ENCODE measurements around the gene AGPAT3. TPM values are rescaled to one million over a fixed set of nuclear protein-coding genes. Genes with fewer than 3 reads are reported as not detected.

Gene AGPAT3
- total and polyA plus RNA-seq, 9 donors, result 19.2 to 32.2 (median 27.7) TPM

DNA sequence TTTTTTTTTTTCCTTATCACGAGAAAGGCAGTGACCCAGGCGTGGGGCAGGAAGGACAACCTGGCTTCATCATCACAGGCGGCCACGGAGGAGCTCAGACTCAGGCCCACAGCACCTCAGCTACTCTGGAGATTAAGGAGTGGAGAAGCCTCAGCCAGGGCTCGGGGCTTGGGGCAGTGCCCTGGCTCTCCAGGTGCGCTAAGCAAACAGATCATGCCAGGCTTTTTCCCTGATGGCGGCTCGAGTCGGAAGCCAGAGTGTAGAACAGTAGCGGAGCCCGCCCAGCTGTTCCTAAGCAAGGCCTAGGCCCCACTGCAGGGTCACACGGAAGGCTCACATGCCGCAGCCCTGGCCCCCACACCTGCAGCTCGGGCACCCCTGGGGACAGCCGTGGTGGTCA, 70.7 kb downstream of the AGPAT3 start:
- no peak for DNase-seq
- 75% methylated on average over 14 of the region's 15 CpGs for WGBS (ENCODE audit: insufficient coverage)
- no peaks in the 10 kb centered on the region for H3K9me3 ChIP-seq (replicated peaks; ENCODE audit: control insufficient read depth, low read depth, low read length)
- no peaks in the 10 kb centered on the region for H3K27me3 ChIP-seq (ENCODE audit: control insufficient read depth, insufficient read depth, low read length)
- H3K4me1 ChIP-seq (ENCODE audit: control insufficient read depth, insufficient read depth, low read length), result peaks cover 18% of the 10 kb centered on the region
- H3K27ac ChIP-seq (ENCODE audit: low read length), result peak overlapping the region; percentile 11
- H3K4me3 ChIP-seq (ENCODE audit: low read length), result no peak overlapping the region
- H3K36me3 ChIP-seq (ENCODE audit: control insufficient read depth, insufficient read depth, low read length), result peaks cover 22% of the 10 kb centered on the region

DNA sequence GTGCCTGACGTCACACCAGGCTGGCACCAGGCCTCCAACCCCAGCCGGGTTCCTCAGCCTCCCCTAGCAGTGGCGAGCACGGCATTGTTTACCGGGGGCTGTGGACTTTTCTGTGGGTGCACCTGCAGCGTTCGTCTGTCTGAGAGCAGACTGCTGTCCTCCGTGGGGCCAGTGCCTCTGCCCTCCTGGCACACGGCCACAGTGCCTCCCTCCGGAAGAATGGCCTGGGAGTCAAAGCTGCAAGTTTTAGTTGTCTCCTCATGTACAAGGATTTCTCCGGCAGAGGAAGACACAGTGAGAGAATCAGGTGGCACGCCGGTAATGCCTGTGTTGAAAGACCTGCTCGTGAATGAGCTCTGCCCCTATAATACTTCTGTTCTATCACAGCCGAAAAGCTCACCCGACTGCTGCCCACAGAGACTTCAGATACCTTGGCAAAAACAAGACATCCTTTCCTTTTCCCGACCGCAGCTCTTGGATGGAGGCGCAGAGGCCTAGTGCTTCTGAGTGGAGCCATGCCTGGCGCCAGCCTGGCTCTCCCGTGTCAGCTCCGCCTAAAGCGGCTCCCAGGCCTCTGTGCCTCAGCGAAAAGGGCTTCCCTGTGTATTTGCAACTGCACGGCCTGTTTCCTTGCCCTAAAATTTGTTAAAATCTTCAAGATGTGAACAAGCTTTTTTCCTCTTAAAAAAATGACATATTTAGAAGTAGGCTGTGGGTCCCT, 71.4 kb downstream of the AGPAT3 start:
- peak overlapping the region; percentile 11 for H3K27ac ChIP-seq (ENCODE audit: low read length)
- H3K36me3 ChIP-seq (ENCODE audit: control insufficient read depth, insufficient read depth, low read length), result peaks cover 22% of the 10 kb centered on the region
- no peaks in the 10 kb centered on the region for H3K9me3 ChIP-seq (replicated peaks; ENCODE audit: control insufficient read depth, low read depth, low read length)
- H3K27me3 ChIP-seq (ENCODE audit: control insufficient read depth, insufficient read depth, low read length), result no peaks in the 10 kb centered on the region
- H3K4me1 ChIP-seq (ENCODE audit: control insufficient read depth, insufficient read depth, low read length), result peaks cover 18% of the 10 kb centered on the region
- no peak overlapping the region for H3K4me3 ChIP-seq (ENCODE audit: low read length)
- DNase-seq, result peak; percentile 43
- 64% methylated on average over 25 of the region's 25 CpGs for WGBS (ENCODE audit: insufficient coverage)

GRCh38 chr21:43937051-43937832, 72.2 kb downstream of the AGPAT3 start:
- no peaks in the 10 kb centered on the region for H3K9me3 ChIP-seq (replicated peaks; ENCODE audit: control insufficient read depth, low read depth, low read length)
- H3K4me3 ChIP-seq (ENCODE audit: low read length), result no peak overlapping the region
- DNase-seq, result no peak
- H3K27me3 ChIP-seq (ENCODE audit: control insufficient read depth, insufficient read depth, low read length), result no peaks in the 10 kb centered on the region
- peaks cover 18% of the 10 kb centered on the region for H3K4me1 ChIP-seq (ENCODE audit: control insufficient read depth, insufficient read depth, low read length)
- 97% methylated on average over 8 of the region's 12 CpGs for WGBS (ENCODE audit: insufficient coverage)
- no peak overlapping the region for H3K27ac ChIP-seq (ENCODE audit: low read length)
- H3K36me3 ChIP-seq (ENCODE audit: control insufficient read depth, insufficient read depth, low read length), result peaks cover 18% of the 10 kb centered on the region

- Histone ChIP-seq H3K4me3 (ENCODE audit: low read length) (no peak overlapping the region), H3K9me3 (replicated peaks; ENCODE audit: control insufficient read depth, low read depth, low read length) (no peaks in the 10 kb centered on the region), H3K27me3 (ENCODE audit: control insufficient read depth, insufficient read depth, low read length) (no peaks in the 10 kb centered on the region), H3K36me3 (ENCODE audit: control insufficient read depth, insufficient read depth, low read length) (peaks cover 18% of the 10 kb centered on the region), H3K4me1 (ENCODE audit: control insufficient read depth, insufficient read depth, low read length) (peaks cover 18% of the 10 kb centered on the region), H3K27ac (ENCODE audit: low read length) (no peak overlapping the region)
- DNase-seq, result no peak
- no CpG with 5 or more reads among the region's 6 CpGs for WGBS (ENCODE audit: insufficient coverage)
Measured at GRCh38 chr21:43937891-43938309, 72.9 kb downstream of the AGPAT3 start.

- H3K4me3 ChIP-seq (ENCODE audit: low read length), result peak overlapping the region; percentile 13
- H3K4me1 ChIP-seq (ENCODE audit: control insufficient read depth, insufficient read depth, low read length), result peaks cover 18% of the 10 kb centered on the region
- peak; percentile 61 for DNase-seq
- no peaks in the 10 kb centered on the region for H3K9me3 ChIP-seq (replicated peaks; ENCODE audit: control insufficient read depth, low read depth, low read length)
- 21% methylated on average over 14 of the region's 30 CpGs for WGBS (ENCODE audit: insufficient coverage)
- H3K36me3 ChIP-seq (ENCODE audit: control insufficient read depth, insufficient read depth, low read length), result peaks cover 13% of the 10 kb centered on the region
- H3K27me3 ChIP-seq (ENCODE audit: control insufficient read depth, insufficient read depth, low read length), result no peaks in the 10 kb centered on the region
- no peak overlapping the region for H3K27ac ChIP-seq (ENCODE audit: low read length)
Measured at GRCh38 chr21:43938751-43939442, 73.9 kb downstream of the AGPAT3 start.

GRCh38 chr21:43939443-43940328, 74.7 kb downstream of the AGPAT3 start:
- Histone ChIP-seq H3K9me3 (replicated peaks; ENCODE audit: control insufficient read depth, low read depth, low read length) (no peaks in the 10 kb centered on the region), H3K27ac (ENCODE audit: low read length) (no peak overlapping the region), H3K4me1 (ENCODE audit: control insufficient read depth, insufficient read depth, low read length) (peaks cover 26% of the 10 kb centered on the region), H3K27me3 (ENCODE audit: control insufficient read depth, insufficient read depth, low read length) (no peaks in the 10 kb centered on the region), H3K4me3 (ENCODE audit: low read length) (no peak overlapping the region), H3K36me3 (ENCODE audit: control insufficient read depth, insufficient read depth, low read length) (peaks cover 9% of the 10 kb centered on the region)
- no peak for DNase-seq
- WGBS (ENCODE audit: insufficient coverage), result 78% methylated on average over 28 of the region's 30 CpGs

DNA sequence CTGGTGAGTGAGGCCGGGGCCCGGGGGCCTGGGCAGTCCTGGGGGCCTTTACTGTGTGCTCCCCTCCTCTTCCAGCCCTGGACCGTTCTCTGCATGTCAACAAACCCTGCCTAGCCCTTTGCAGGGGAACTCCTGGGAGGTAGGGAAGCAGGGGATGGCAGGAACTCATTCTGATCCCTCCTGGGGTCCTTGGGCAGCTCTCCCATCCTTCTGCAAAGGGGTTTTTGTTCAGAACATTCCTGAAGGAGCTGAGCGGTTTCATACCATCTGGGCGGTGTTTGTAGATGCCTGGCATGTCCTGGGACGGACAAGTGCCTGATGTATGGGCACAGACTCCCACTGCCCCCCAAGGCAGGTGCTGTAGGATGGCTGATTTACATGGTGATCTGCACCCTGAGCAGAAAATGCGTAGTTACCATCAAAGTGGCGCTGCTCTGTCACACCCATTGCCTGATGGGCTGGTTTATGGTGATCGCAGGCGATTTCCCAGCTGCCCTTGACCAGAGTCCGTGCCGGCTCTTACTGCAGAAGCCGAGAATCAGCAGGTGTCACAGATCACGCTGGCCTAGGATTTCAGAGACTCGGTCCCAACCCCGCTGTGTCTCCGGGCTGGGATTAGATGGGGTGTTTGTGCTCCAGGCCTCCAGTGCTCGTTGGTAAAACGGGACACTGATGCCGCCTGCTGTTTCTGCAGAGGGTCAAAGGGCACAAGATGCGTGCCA, 75.5 kb downstream of the AGPAT3 start:
- 77% methylated on average over 20 of the region's 21 CpGs for WGBS (ENCODE audit: insufficient coverage)
- Histone ChIP-seq H3K4me1 (ENCODE audit: control insufficient read depth, insufficient read depth, low read length) (peaks cover 26% of the 10 kb centered on the region), H3K27me3 (ENCODE audit: control insufficient read depth, insufficient read depth, low read length) (no peaks in the 10 kb centered on the region), H3K36me3 (ENCODE audit: control insufficient read depth, insufficient read depth, low read length) (peaks cover 9% of the 10 kb centered on the region), H3K4me3 (ENCODE audit: low read length) (no peak overlapping the region), H3K27ac (ENCODE audit: low read length) (no peak overlapping the region), H3K9me3 (replicated peaks; ENCODE audit: control insufficient read depth, low read depth, low read length) (no peaks in the 10 kb centered on the region)
- no peak for DNase-seq

- Histone ChIP-seq H3K4me1 (ENCODE audit: control insufficient read depth, insufficient read depth, low read length) (peaks cover 16% of the 10 kb centered on the region), H3K36me3 (ENCODE audit: control insufficient read depth, insufficient read depth, low read length) (peaks cover 12% of the 10 kb centered on the region), H3K4me3 (ENCODE audit: low read length) (no peak overlapping the region), H3K27me3 (ENCODE audit: control insufficient read depth, insufficient read depth, low read length) (no peaks in the 10 kb centered on the region), H3K9me3 (replicated peaks; ENCODE audit: control insufficient read depth, low read depth, low read length) (no peaks in the 10 kb centered on the region), H3K27ac (ENCODE audit: low read length) (no peak overlapping the region)
- DNase-seq, result no peak
- WGBS (ENCODE audit: insufficient coverage), result 95% methylated on average over 20 of the region's 20 CpGs
Measured at GRCh38 chr21:43942201-43942600, 77.2 kb downstream of the AGPAT3 start.

DNA sequence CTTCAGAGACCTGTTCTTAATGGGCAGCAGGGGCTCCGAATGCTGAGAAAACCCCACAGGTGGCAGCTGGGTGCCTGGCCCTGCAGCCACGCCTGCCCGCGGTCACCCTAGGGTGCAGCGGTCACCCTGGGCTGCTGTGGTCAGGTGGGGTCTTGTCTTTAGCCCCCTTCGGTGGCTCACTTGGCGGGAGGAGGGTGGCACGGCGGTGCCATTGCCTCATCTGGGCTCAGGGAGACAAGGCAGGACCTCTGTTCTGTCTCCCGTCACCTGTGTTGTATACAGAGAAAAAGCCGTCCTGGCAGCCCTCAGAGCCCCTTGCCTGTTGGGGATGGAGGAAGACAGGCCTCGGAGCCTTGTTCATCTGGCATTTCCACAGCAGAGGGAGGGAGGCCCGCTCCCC, 77.6 kb downstream of the AGPAT3 start:
- no peaks in the 10 kb centered on the region for H3K27me3 ChIP-seq (ENCODE audit: control insufficient read depth, insufficient read depth, low read length)
- no peaks in the 10 kb centered on the region for H3K9me3 ChIP-seq (replicated peaks; ENCODE audit: control insufficient read depth, low read depth, low read length)
- no peak overlapping the region for H3K4me3 ChIP-seq (ENCODE audit: low read length)
- DNase-seq, result no peak
- peaks cover 14% of the 10 kb centered on the region for H3K36me3 ChIP-seq (ENCODE audit: control insufficient read depth, insufficient read depth, low read length)
- WGBS (ENCODE audit: insufficient coverage), result 94% methylated on average over 10 of the region's 13 CpGs
- H3K27ac ChIP-seq (ENCODE audit: low read length), result no peak overlapping the region
- H3K4me1 ChIP-seq (ENCODE audit: control insufficient read depth, insufficient read depth, low read length), result peaks cover 16% of the 10 kb centered on the region
